ENCODE data around the gene TRAFD1.

The TRAFD1 gene

GRCh38 chr12:112162241-112162790 lies 37.0 kb downstream of the TRAFD1 start:
- no peak overlapping the region for H3K27ac Mint-ChIP-seq
- ATAC-seq: no peak

GRCh38 chr12:112163056-112163455 lies 37.7 kb downstream of the TRAFD1 start:
- H3K4me3 Mint-ChIP-seq: no peak overlapping the region
- DNase-seq (no peak), ATAC-seq (peak; percentile 11)
- H3K27ac Mint-ChIP-seq: peak overlapping the region; percentile 7 to 88
- H3K4me1 Mint-ChIP-seq: peaks cover 16% of the 10 kb centered on the region
- no peaks in the 10 kb centered on the region for H3K27me3 Mint-ChIP-seq
- peaks cover 4 to 5% of the 10 kb centered on the region in 2 donors for H3K9me3 Mint-ChIP-seq

More at GRCh38 chr12:112162241-112162790, 37.0 kb downstream of the TRAFD1 start:
- Mint-ChIP-seq H3K27me3 (no peaks in the 10 kb centered on the region), H3K4me1 (peaks cover 21% of the 10 kb centered on the region), H3K9me3 (peaks cover 11 to 12% of the 10 kb centered on the region in 2 donors), H3K4me3 (no peak overlapping the region)
- DNase-seq: no peak

GRCh38 chr12:112163471-112163991 lies 38.2 kb downstream of the TRAFD1 start:
- ATAC-seq: no peak
- no peaks in the 10 kb centered on the region for H3K27me3 Mint-ChIP-seq
- no peak overlapping the region for H3K4me3 Mint-ChIP-seq
- peaks cover 0 to under 1% of the 10 kb centered on the region in 2 donors for H3K9me3 Mint-ChIP-seq
- no peak for DNase-seq
- H3K27ac Mint-ChIP-seq: peak overlapping the region in 1 of 2 donors; percentile 88
- H3K4me1 Mint-ChIP-seq: peaks cover 11% of the 10 kb centered on the region

- H3K4me1 Mint-ChIP-seq: peaks cover 5% of the 10 kb centered on the region
- H3K27ac Mint-ChIP-seq: peak overlapping the region in 1 of 2 donors; percentile 71
- no peak overlapping the region for H3K4me3 Mint-ChIP-seq
- no peaks in the 10 kb centered on the region for H3K27me3 Mint-ChIP-seq
- DNase-seq: no peak
- ATAC-seq: no peak
- no peaks in the 10 kb centered on the region for H3K9me3 Mint-ChIP-seq
Observed at GRCh38 chr12:112164011-112164660, 38.8 kb downstream of the TRAFD1 start.

GRCh38 chr12:112165624-112166023 lies 40.3 kb downstream of the TRAFD1 start:
- Mint-ChIP-seq H3K27ac (no peak overlapping the region), H3K4me1 (peaks cover 10% of the 10 kb centered on the region), H3K4me3 (no peak overlapping the region), H3K9me3 (no peaks in the 10 kb centered on the region), H3K27me3 (no peaks in the 10 kb centered on the region)
- DNase-seq (no peak), ATAC-seq (no peak)

GRCh38 chr12:112166051-112167015 lies 41.0 kb downstream of the TRAFD1 start:
- H3K27ac Mint-ChIP-seq: peak overlapping the region in 1 of 2 donors; percentile 86
- H3K27me3 Mint-ChIP-seq: no peaks in the 10 kb centered on the region
- H3K4me1 Mint-ChIP-seq: peaks cover 10% of the 10 kb centered on the region
- no peak overlapping the region for H3K4me3 Mint-ChIP-seq
- DNase-seq (no peak), ATAC-seq (no peak)
- H3K9me3 Mint-ChIP-seq: no peaks in the 10 kb centered on the region

GRCh38 chr12:112167031-112167461 lies 41.7 kb downstream of the TRAFD1 start:
- Mint-ChIP-seq H3K9me3 (no peaks in the 10 kb centered on the region), H3K4me1 (peaks cover 10% of the 10 kb centered on the region), H3K4me3 (no peak overlapping the region), H3K27me3 (no peaks in the 10 kb centered on the region), H3K27ac (peak overlapping the region in 1 of 2 donors; percentile 71)
- no peak for DNase-seq
- no peak for ATAC-seq

- H3K4me3 Mint-ChIP-seq: no peak overlapping the region
- ATAC-seq (no peak), DNase-seq (no peak)
- peaks cover 10% of the 10 kb centered on the region for H3K4me1 Mint-ChIP-seq
- H3K27ac Mint-ChIP-seq: peak overlapping the region in 1 of 2 donors; percentile 71
- H3K9me3 Mint-ChIP-seq: no peaks in the 10 kb centered on the region
- no peaks in the 10 kb centered on the region for H3K27me3 Mint-ChIP-seq
Observed at GRCh38 chr12:112167718-112168525, 42.6 kb downstream of the TRAFD1 start.

GRCh38 chr12:112168561-112168971 lies 43.2 kb downstream of the TRAFD1 start:
- peak overlapping the region in 1 of 2 donors; percentile 1 for H3K27ac Mint-ChIP-seq

GRCh38 chr12:112169161-112169872 lies 44.0 kb downstream of the TRAFD1 start:
- Mint-ChIP-seq H3K27me3 (no peaks in the 10 kb centered on the region), H3K9me3 (no peaks in the 10 kb centered on the region), H3K27ac (peak overlapping the region in 1 of 2 donors; percentile 74), H3K4me1 (peaks cover 10% of the 10 kb centered on the region), H3K4me3 (no peak overlapping the region)
- DNase-seq (no peak), ATAC-seq (peak; percentile 19)

More at GRCh38 chr12:112168561-112168971, 43.2 kb downstream of the TRAFD1 start:
- no peak for DNase-seq
- no peak for ATAC-seq
- no peaks in the 10 kb centered on the region for H3K9me3 Mint-ChIP-seq
- H3K27me3 Mint-ChIP-seq: no peaks in the 10 kb centered on the region
- no peak overlapping the region for H3K4me3 Mint-ChIP-seq
- peaks cover 10% of the 10 kb centered on the region for H3K4me1 Mint-ChIP-seq

- Mint-ChIP-seq H3K27me3 (no peaks in the 10 kb centered on the region), H3K4me1 (peaks cover 10% of the 10 kb centered on the region), H3K4me3 (no peak overlapping the region), H3K9me3 (no peaks in the 10 kb centered on the region), H3K27ac (peak overlapping the region in 1 of 2 donors; percentile 74)
- ATAC-seq: no peak
- DNase-seq: no peak
Observed at GRCh38 chr12:112169966-112170365, 44.6 kb downstream of the TRAFD1 start.

- H3K4me1 Mint-ChIP-seq: peaks cover 10% of the 10 kb centered on the region
- H3K27ac Mint-ChIP-seq: peak overlapping the region; percentile 34 to 73
- H3K9me3 Mint-ChIP-seq: no peaks in the 10 kb centered on the region
- no peak overlapping the region for H3K4me3 Mint-ChIP-seq
- H3K27me3 Mint-ChIP-seq: no peaks in the 10 kb centered on the region
- ATAC-seq (no peak), DNase-seq (no peak)
Observed at GRCh38 chr12:112170376-112170775, 45.0 kb downstream of the TRAFD1 start.

GRCh38 chr12:112170971-112171596 lies 45.7 kb downstream of the TRAFD1 start:
- ATAC-seq (no peak), DNase-seq (no peak)
- Mint-ChIP-seq H3K27ac (no peak overlapping the region), H3K4me3 (no peak overlapping the region), H3K4me1 (peaks cover 10% of the 10 kb centered on the region), H3K9me3 (no peaks in the 10 kb centered on the region), H3K27me3 (no peaks in the 10 kb centered on the region)
